ENCODE results near the gene ZBP1. TPM values are rescaled to one million over a fixed set of nuclear protein-coding genes. Genes with fewer than 3 reads are reported as not detected.
"Not testable (repeated sequence)": the region's sequence is repeated elsewhere in the genome, so short reads cannot be mapped to it uniquely, and the experiment has no call there.

ZBP1 gene
- total and polyA plus RNA-seq, 5 donors from 2014 or later = 12.4 to 67.0 (median 24.8) TPM

- Histone ChIP-seq H3K27ac (ENCODE audit: insufficient read depth, low read length, poor library complexity, severe bottlenecking) (peak overlapping the region; percentile 89), H3K4me3 (ENCODE audit: low read depth, low read length) (peak overlapping the region; percentile 70), H3K4me1 (ENCODE audit: control insufficient read depth, insufficient read depth, low read length, poor library complexity, severe bottlenecking) (peaks cover 54% of the 10 kb centered on the region)
- ATAC-seq (ENCODE audit: low read depth in 2 of 2); H3K9me3 ChIP-seq (ENCODE audit: control insufficient read depth in 2 of 2, low read length in 2 of 2); H3K27me3 Mint-ChIP-seq; H3K36me3 ChIP-seq (ENCODE audit: control insufficient read depth, insufficient read depth, low read length); H3K9me3 Mint-ChIP-seq; H3K36me3 Mint-ChIP-seq; H3K27me3 ChIP-seq (ENCODE audit: control insufficient read depth, insufficient read depth, low read length): not testable (repeated sequence)
- peak in 2 of 3 donors; percentile 24 to 25 for DNase-seq
- H3K4me1 Mint-ChIP-seq = peaks cover 22 to 72% (median 44%) of the 10 kb centered on the region in 4 donors
- peak overlapping the region; percentile 89 to 94 (median 91) for H3K4me3 Mint-ChIP-seq
- peak overlapping the region; percentile 95 to 96 (median 96) for H3K27ac Mint-ChIP-seq
Measured at GRCh38 chr20:57629491-57629901, 9.3 kb upstream of the ZBP1 start.

GRCh38 chr20:57628962-57629308 is 8.7 kb upstream of the ZBP1 start:
- peaks cover 48% of the 10 kb centered on the region for H3K4me1 ChIP-seq (ENCODE audit: control insufficient read depth, insufficient read depth, low read length, poor library complexity, severe bottlenecking)
- Mint-ChIP-seq H3K4me1 (peaks cover 19 to 70% (median 41%) of the 10 kb centered on the region in 4 donors), H3K4me3 (peak overlapping the region; percentile 89 to 94 (median 91)), H3K27ac (peak overlapping the region; percentile 26 to 96 (median 95))
- not testable (repeated sequence) for H3K36me3 ChIP-seq (ENCODE audit: control insufficient read depth, insufficient read depth, low read length); H3K36me3 Mint-ChIP-seq; ATAC-seq (ENCODE audit: low read depth in 2 of 2); H3K27me3 ChIP-seq (ENCODE audit: control insufficient read depth, insufficient read depth, low read length); H3K27me3 Mint-ChIP-seq; H3K9me3 Mint-ChIP-seq; H3K9me3 ChIP-seq (ENCODE audit: control insufficient read depth in 2 of 2, low read length in 2 of 2); DNase-seq
- peak overlapping the region; percentile 89 for H3K27ac ChIP-seq (ENCODE audit: insufficient read depth, low read length, poor library complexity, severe bottlenecking)
- H3K4me3 ChIP-seq (ENCODE audit: low read depth, low read length) = peak overlapping the region; percentile 70

- peak overlapping the region; percentile 96 for H3K27ac Mint-ChIP-seq
- peaks cover 45% of the 10 kb centered on the region for H3K4me1 ChIP-seq (ENCODE audit: control insufficient read depth, insufficient read depth, low read length, poor library complexity, severe bottlenecking)
Measured at GRCh38 chr20:57628047-57628961, 8.1 kb upstream of the ZBP1 start.

GRCh38 chr20:57627339-57627738 is 7.1 kb upstream of the ZBP1 start:
- Histone ChIP-seq H3K4me1 (ENCODE audit: control insufficient read depth, insufficient read depth, low read length, poor library complexity, severe bottlenecking) (peaks cover 50% of the 10 kb centered on the region), H3K27me3 (ENCODE audit: control insufficient read depth, insufficient read depth, low read length) (peaks cover 3% of the 10 kb centered on the region), H3K36me3 (ENCODE audit: control insufficient read depth, insufficient read depth, low read length) (no peaks in the 10 kb centered on the region), H3K4me3 (ENCODE audit: low read depth, low read length) (peak overlapping the region; percentile 64), H3K27ac (ENCODE audit: insufficient read depth, low read length, poor library complexity, severe bottlenecking) (peak overlapping the region; percentile 89), H3K9me3 (ENCODE audit: control insufficient read depth in 2 of 2, low read length in 2 of 2) (peaks cover 0 to 8% of the 10 kb centered on the region in 2 experiments)
- H3K4me1 Mint-ChIP-seq = peaks cover 18 to 76% (median 45%) of the 10 kb centered on the region in 4 donors
- peak overlapping the region; percentile 79 to 96 (median 96) for H3K27ac Mint-ChIP-seq
- peak overlapping the region in 2 of 4 donors; percentile 84 to 87 for H3K4me3 Mint-ChIP-seq
- H3K27me3 Mint-ChIP-seq = peaks cover 2% of the 10 kb centered on the region
- H3K9me3 Mint-ChIP-seq = peaks cover 0 to 6% (median 3%) of the 10 kb centered on the region in 7 donors
- DNase-seq (no peak), ATAC-seq (ENCODE audit: low read depth in 2 of 2) (no peak)
- H3K36me3 Mint-ChIP-seq = peaks cover 9% of the 10 kb centered on the region

More at GRCh38 chr20:57628047-57628961, 8.1 kb upstream of the ZBP1 start:
- Histone ChIP-seq H3K27me3 (ENCODE audit: control insufficient read depth, insufficient read depth, low read length) (peaks cover 6% of the 10 kb centered on the region), H3K9me3 (ENCODE audit: control insufficient read depth in 2 of 2, low read length in 2 of 2) (peaks cover 0 to 8% of the 10 kb centered on the region in 2 experiments), H3K36me3 (ENCODE audit: control insufficient read depth, insufficient read depth, low read length) (no peaks in the 10 kb centered on the region), H3K27ac (ENCODE audit: insufficient read depth, low read length, poor library complexity, severe bottlenecking) (peak overlapping the region; percentile 89), H3K4me3 (ENCODE audit: low read depth, low read length) (peak overlapping the region; percentile 64)
- Mint-ChIP-seq H3K9me3 (peaks cover 0 to 6% (median 3%) of the 10 kb centered on the region in 7 donors), H3K27me3 (peaks cover 7% of the 10 kb centered on the region), H3K36me3 (peaks cover 9% of the 10 kb centered on the region), H3K4me3 (peak overlapping the region; percentile 84 to 91 (median 86)), H3K4me1 (peaks cover 18 to 68% (median 39%) of the 10 kb centered on the region in 4 donors)
- peak; percentile 41 to 90 (median 65) for DNase-seq
- ATAC-seq (ENCODE audit: low read depth in 2 of 2) = peak; percentile 81 to 87

- H3K36me3 Mint-ChIP-seq = peaks cover 9% of the 10 kb centered on the region
- peaks cover 63% of the 10 kb centered on the region for H3K4me1 ChIP-seq (ENCODE audit: control insufficient read depth, insufficient read depth, low read length, poor library complexity, severe bottlenecking)
Measured at GRCh38 chr20:57625978-57626377, 5.8 kb upstream of the ZBP1 start.

GRCh38 chr20:57625181-57625958 is 5.1 kb upstream of the ZBP1 start:
- Mint-ChIP-seq H3K4me1 (peaks cover 19 to 85% (median 48%) of the 10 kb centered on the region in 4 donors), H3K4me3 (peak overlapping the region; percentile 0 to 74 (median 18)), H3K27me3 (no peaks in the 10 kb centered on the region), H3K36me3 (peaks cover 9% of the 10 kb centered on the region), H3K9me3 (peaks cover 0 to 6% (median 3%) of the 10 kb centered on the region in 7 donors), H3K27ac (peak overlapping the region in 2 of 3 donors; percentile 67 to 83)
- H3K27me3 ChIP-seq (ENCODE audit: control insufficient read depth, insufficient read depth, low read length) = no peaks in the 10 kb centered on the region
- DNase-seq = no peak
- no peak overlapping the region for H3K4me3 ChIP-seq (ENCODE audit: low read depth, low read length)
- no peaks in the 10 kb centered on the region for H3K36me3 ChIP-seq (ENCODE audit: control insufficient read depth, insufficient read depth, low read length)
- ATAC-seq (ENCODE audit: low read depth in 2 of 2) = no peak
- H3K27ac ChIP-seq (ENCODE audit: insufficient read depth, low read length, poor library complexity, severe bottlenecking) = no peak overlapping the region
- peaks cover 64% of the 10 kb centered on the region for H3K4me1 ChIP-seq (ENCODE audit: control insufficient read depth, insufficient read depth, low read length, poor library complexity, severe bottlenecking)
- peaks cover 0 to 8% of the 10 kb centered on the region in 2 experiments for H3K9me3 ChIP-seq (ENCODE audit: control insufficient read depth in 2 of 2, low read length in 2 of 2)

More at GRCh38 chr20:57625978-57626377, 5.8 kb upstream of the ZBP1 start:
- Histone ChIP-seq H3K27ac (ENCODE audit: insufficient read depth, low read length, poor library complexity, severe bottlenecking) (no peak overlapping the region), H3K4me3 (ENCODE audit: low read depth, low read length) (no peak overlapping the region), H3K27me3 (ENCODE audit: control insufficient read depth, insufficient read depth, low read length) (no peaks in the 10 kb centered on the region), H3K36me3 (ENCODE audit: control insufficient read depth, insufficient read depth, low read length) (no peaks in the 10 kb centered on the region), H3K9me3 (ENCODE audit: control insufficient read depth in 2 of 2, low read length in 2 of 2) (peaks cover 0 to 8% of the 10 kb centered on the region in 2 experiments)
- no peak for ATAC-seq (ENCODE audit: low read depth in 2 of 2)
- Mint-ChIP-seq H3K27me3 (no peaks in the 10 kb centered on the region), H3K27ac (peak overlapping the region in 2 of 3 donors; percentile 76 to 83), H3K9me3 (peaks cover 0 to 6% (median 3%) of the 10 kb centered on the region in 7 donors), H3K4me1 (peaks cover 16 to 85% (median 48%) of the 10 kb centered on the region in 4 donors), H3K4me3 (peak overlapping the region in 3 of 4 donors; percentile 28 to 74 (median 51))
- no peak for DNase-seq

GRCh38 chr20:57624124-57624523 is 3.9 kb upstream of the ZBP1 start:
- Mint-ChIP-seq H3K4me1 (peaks cover 19 to 85% (median 45%) of the 10 kb centered on the region in 4 donors), H3K27me3 (no peaks in the 10 kb centered on the region), H3K9me3 (peaks cover 0 to 6% (median 1%) of the 10 kb centered on the region in 7 donors), H3K36me3 (peaks cover 9% of the 10 kb centered on the region), H3K27ac (no peak overlapping the region), H3K4me3 (peak overlapping the region in 1 of 4 donors; percentile 79)
- Histone ChIP-seq H3K4me3 (ENCODE audit: low read depth, low read length) (no peak overlapping the region), H3K36me3 (ENCODE audit: control insufficient read depth, insufficient read depth, low read length) (no peaks in the 10 kb centered on the region), H3K27me3 (ENCODE audit: control insufficient read depth, insufficient read depth, low read length) (no peaks in the 10 kb centered on the region), H3K9me3 (ENCODE audit: control insufficient read depth in 2 of 2, low read length in 2 of 2) (peaks cover 0 to 8% of the 10 kb centered on the region in 2 experiments), H3K4me1 (ENCODE audit: control insufficient read depth, insufficient read depth, low read length, poor library complexity, severe bottlenecking) (peaks cover 65% of the 10 kb centered on the region), H3K27ac (ENCODE audit: insufficient read depth, low read length, poor library complexity, severe bottlenecking) (no peak overlapping the region)
- ATAC-seq (ENCODE audit: low read depth in 2 of 2) = no peak
- no peak for DNase-seq

Measured in CD4-positive, CD25-positive, alpha-beta regulatory T cell (primary cell).